Liver (tissue), 9 donors: Measurements from ENCODE around the gene ZFAND2B. TPM values are rescaled to one million over a fixed set of nuclear protein-coding genes. Genes with fewer than 3 reads are reported as not detected.

Source experiments
- DNase-seq: peaks from one replicate; pipeline ENCODE4 v3.0.0-alpha.2; 2017; ENCODE audit warnings: low spot score
- H3K27ac ChIP-seq, 2 donors: one replicate each; pipeline ENCODE4 v1.7.0; 2013; ENCODE audit warnings: inconsistent platforms in 2 of 2, low read length in 2 of 2, control low read depth in 1 of 2, low read depth in 1 of 2, mild to moderate bottlenecking in 1 of 2
- H3K27me3 ChIP-seq, 4 donors: one replicate each; pipeline versions ENCODE4 v1.6.1 to v1.7.0; 2013; ENCODE audit warnings: low read length in 3 of 4, inconsistent platforms in 1 of 4, mild to moderate bottlenecking in 1 of 4, moderate library complexity in 1 of 4; ENCODE audit not compliant: control insufficient read depth in 4 of 4, insufficient read depth in 4 of 4
- H3K36me3 ChIP-seq, 4 donors: one replicate each; pipeline versions ENCODE4 v1.6.1 to v1.7.0; 2013; ENCODE audit warnings: low read length in 3 of 4, mild to moderate bottlenecking in 3 of 4, low read depth in 1 of 4, moderate library complexity in 1 of 4; ENCODE audit not compliant: control insufficient read depth in 4 of 4, insufficient read depth in 3 of 4
- H3K4me1 ChIP-seq, 4 donors: one replicate each; pipeline versions ENCODE4 v1.6.1 to v1.7.0; 2013; ENCODE audit warnings: low read length in 3 of 4, mild to moderate bottlenecking in 3 of 4, moderate library complexity in 1 of 4; ENCODE audit not compliant: control insufficient read depth in 4 of 4, insufficient read depth in 4 of 4
- H3K4me3 ChIP-seq, 3 donors: one replicate each; pipeline versions ENCODE4 v1.6.1 to v1.7.0; 2013; ENCODE audit warnings: low read length in 3 of 3, control low read depth in 1 of 3, low read depth in 1 of 3, mild to moderate bottlenecking in 1 of 3
- H3K9ac ChIP-seq, 2 donors: one replicate each; pipeline ENCODE4 v1.7.0; 2013; ENCODE audit warnings: low read length in 2 of 2, mild to moderate bottlenecking in 2 of 2, moderate library complexity in 2 of 2, control low read depth in 1 of 2, low read depth in 1 of 2
- H3K9me3 ChIP-seq, 4 donors: one replicate each; pipeline versions ENCODE4 v1.6.1 to v1.7.0; 2013; ENCODE audit warnings: low read length in 3 of 4; ENCODE audit not compliant: control insufficient read depth in 4 of 4
- ATF3 ChIP-seq: IDR thresholded peaks from 2 replicates; pipeline ENCODE4 v1.6.1; 2016; ENCODE audit warnings: antibody characterized with exemption
- CTCF ChIP-seq: fragments of 150-350 bp; IDR thresholded peaks from 2 replicates; pipeline ENCODE4 v1.5.1; 2017; ENCODE audit warnings: improper control_type of control experiment, low read depth, low read length; ENCODE audit not compliant: missing input control
- EGR1 ChIP-seq, 2 donors: IDR thresholded peaks; 2 replicates each; pipeline ENCODE4 v1.6.1; 2016 to 2018; ENCODE audit warnings: antibody characterized with exemption in 2 of 2, low read depth in 2 of 2
- FOXA1 ChIP-seq: IDR thresholded peaks from 2 replicates; pipeline ENCODE4 v1.6.1; 2016; ENCODE audit warnings: antibody characterized with exemption
- FOXA2 ChIP-seq: IDR thresholded peaks from 2 replicates; pipeline ENCODE4 v1.6.1; 2016; ENCODE audit warnings: antibody characterized with exemption
- GABPA ChIP-seq, 2 donors: IDR thresholded peaks in 1 of 2; conservative IDR thresholded peaks in 1 of 2; 2 replicates each; pipeline ENCODE4 v1.6.1; 2016; ENCODE audit warnings: antibody characterized with exemption in 2 of 2, mild to moderate bottlenecking in 1 of 2, moderate library complexity in 1 of 2
- HNF4A ChIP-seq, 2 donors: conservative IDR thresholded peaks; 2 replicates each; pipeline ENCODE4 v1.6.1; 2016; ENCODE audit warnings: antibody characterized with exemption in 2 of 2, mild to moderate bottlenecking in 2 of 2
- HNF4G ChIP-seq: IDR thresholded peaks from 2 replicates; pipeline ENCODE4 v1.6.1; 2016; ENCODE audit warnings: antibody characterized with exemption
- JUND ChIP-seq, 2 donors: IDR thresholded peaks; 2 replicates each; pipeline ENCODE4 v1.6.1; 2016; ENCODE audit warnings: antibody characterized with exemption in 2 of 2
- MAX ChIP-seq: IDR thresholded peaks from 2 replicates; pipeline ENCODE4 v1.6.1; 2016; ENCODE audit warnings: antibody characterized with exemption
- NR2F2 ChIP-seq: IDR thresholded peaks from 2 replicates; pipeline ENCODE4 v1.6.1; 2016; ENCODE audit warnings: antibody characterized with exemption
- RAD21 ChIP-seq, 2 donors: IDR thresholded peaks; 2 replicates each; pipeline ENCODE4 v1.6.1; 2016; ENCODE audit warnings: antibody characterized with exemption in 2 of 2, mild to moderate bottlenecking in 2 of 2
- REST ChIP-seq: IDR thresholded peaks from 2 replicates; pipeline ENCODE4 v1.6.1; 2016; ENCODE audit warnings: antibody characterized with exemption, mild to moderate bottlenecking
- RXRA ChIP-seq, 2 donors: IDR thresholded peaks; 2 replicates each; pipeline ENCODE4 v1.6.1; 2017 to 2018; ENCODE audit warnings: antibody characterized with exemption in 2 of 2, mild to moderate bottlenecking in 1 of 2
- SP1 ChIP-seq: IDR thresholded peaks from 2 replicates; pipeline ENCODE4 v1.6.1; 2018; ENCODE audit warnings: antibody characterized with exemption, mild to moderate bottlenecking
- TAF1 ChIP-seq: conservative IDR thresholded peaks from 2 replicates; pipeline ENCODE4 v1.6.1; 2016; ENCODE audit warnings: antibody characterized with exemption, mild to moderate bottlenecking
- YY1 ChIP-seq: IDR thresholded peaks from 2 replicates; pipeline ENCODE4 v1.6.1; 2016; ENCODE audit warnings: antibody characterized with exemption, mild to moderate bottlenecking
- ZBTB33 ChIP-seq: IDR thresholded peaks from 2 replicates; pipeline ENCODE4 v1.6.1; 2016; ENCODE audit warnings: antibody characterized with exemption
- WGBS: extraction: QIAGEN DNeasy Blood & Tissue Kit; methylation state at CpG from one replicate; pipeline ENCODE4 v1.1.7; 2013; 5-methylcytosine and 5-hydroxymethylcytosine counted together
- polyA plus RNA-seq, 2 donors: library from polyadenylated mRNA; stranded (reverse) in 1 of 2; unstranded in 1 of 2; fragments of 200-250 nt in 1 of 2; fragments of >200 nt in 1 of 2; fragmentation: Nextera tagmentation in 1 of 2; extraction: Ambion mirVana in 1 of 2; gene quantifications; one replicate each; pipeline versions ENCODE4 v1.2.1 to v1.2.3, GENCODE V29; 2013 to 2015
- total RNA-seq, 2 donors: library from RNA; depleted of rRNA; stranded (reverse); fragments of >200 nt; gene quantifications; one replicate each; pipeline ENCODE4 v1.2.3, GENCODE V29; 2014
- donor health status: healthy.
- donor health status: healthy.
- donor health status: healthy.
- donor health status: healthy.
- donor health status: healthy.

Gene ZFAND2B
- total and polyA plus RNA-seq, 4 donors: 19.6 to 53.8 (median 25.8) TPM

- TF ChIP-seq REST (no peak), RAD21 (IDR thresholded peaks at IDR 0.05) (no peak), MAX (no peak), ATF3 (no peak), GABPA (IDR thresholded peaks at IDR 0.05 in 1 of 2, conservative IDR thresholded peaks at IDR 0.05 in 1 of 2) (no peak)
These were observed 46.8 kb upstream of the ZFAND2B start (continued) for GRCh38 chr2:219159771-219160185.

GRCh38 chr2:219160186-219161017 lies 46.2 kb upstream of the ZFAND2B start, which contains the start of gene NHEJ1:
TSS of gene NHEJ1 (minus strand) at chr2:219160815. CDS start at chr2:219158362, 2,453 bp downstream.
- peak; percentile 99 for DNase-seq
- Histone ChIP-seq H3K4me3 (peak within 1 kb of the TSS; percentile 67 to 85 (median 75)), H3K9me3 (no peaks in the 10 kb centered on the region), H3K4me1 (peaks cover 2 to 15% (median 12%) of the 10 kb centered on the region in 4 donors), H3K27me3 (no peaks in the 10 kb centered on the region), H3K9ac (peak within 1 kb of the TSS; percentile 60 to 71), H3K27ac (peak within 1 kb of the TSS; percentile 92 to 97), H3K36me3 (peaks cover 2 to 16% (median 11%) of the 10 kb centered on the region in 4 donors)
- TF ChIP-seq JUND (IDR thresholded peaks at IDR 0.05) (no peak), REST (peak; percentile 58), HNF4G (no peak), EGR1 (IDR thresholded peaks at IDR 0.05; ENCODE audit: low read depth in 2 of 2) (no peak), SP1 (peak; percentile 52), ZBTB33 (no peak), MAX (no peak), FOXA1 (no peak), RXRA (IDR thresholded peaks at IDR 0.05) (no peak), FOXA2 (no peak), YY1 (peak; percentile 41), NR2F2 (no peak), GABPA (IDR thresholded peaks at IDR 0.05 in 1 of 2, conservative IDR thresholded peaks at IDR 0.05 in 1 of 2) (no peak), RAD21 (IDR thresholded peaks at IDR 0.05) (peak; percentile 85 to 89), ATF3 (no peak), CTCF (peak; percentile 98), HNF4A (conservative IDR thresholded peaks at IDR 0.05) (no peak), TAF1 (no peak)
- WGBS: under 1% methylated on average over 70 of the region's 70 CpGs
